Suprapubic skin (tissue), 4 donors: Measurements from ENCODE around the gene DGUOK.

Source experiments
- CTCF ChIP-seq, 2 donors: fragments of 200-600 bp in 1 of 2; fragments of 450-650 bp in 1 of 2; sonication (generic) in 1 of 2; IDR thresholded peaks; one replicate each; pipeline ENCODE4 v1.5.1; 2016 to 2019; ENCODE audit warnings: antibody characterized with exemption in 2 of 2, mild to moderate bottlenecking in 1 of 2, moderate library complexity in 1 of 2
- EP300 ChIP-seq: sonication (generic); formaldehyde crosslinking; IDR thresholded peaks from one replicate; pipeline ENCODE4 v1.6.1; 2017; ENCODE audit warnings: antibody characterized with exemption
- POLR2A ChIP-seq, 2 donors: fragments of 450-650 bp; IDR thresholded peaks; one replicate each; pipeline ENCODE4 v1.6.1; 2017; ENCODE audit warnings: antibody characterized with exemption in 2 of 2, mild to moderate bottlenecking in 2 of 2, moderate library complexity in 2 of 2
- POLR2AphosphoS5 ChIP-seq, 3 donors: sonication (generic); formaldehyde crosslinking; IDR thresholded peaks; one replicate each; pipeline ENCODE4 v1.6.1; 2017; ENCODE audit warnings: antibody characterized with exemption in 3 of 3

- no peak for TF ChIP-seq CTCF (IDR thresholded peaks at IDR 0.05)
- TF ChIP-seq EP300, result no peak
- no peak for TF ChIP-seq POLR2AphosphoS5 (IDR thresholded peaks at IDR 0.05)
- TF ChIP-seq POLR2A (IDR thresholded peaks at IDR 0.05), result no peak
These were observed 13.1 kb upstream of the DGUOK start for GRCh38 chr2:73913414-73914054.
